ENCODE measurements around the gene AVPI1. TPM values are rescaled to one million over a fixed set of nuclear protein-coding genes. Genes with fewer than 3 reads are reported as not detected.

The AVPI1 gene
- total RNA-seq, 1 experiment from 2014 or later = 6.5 TPM

DNA sequence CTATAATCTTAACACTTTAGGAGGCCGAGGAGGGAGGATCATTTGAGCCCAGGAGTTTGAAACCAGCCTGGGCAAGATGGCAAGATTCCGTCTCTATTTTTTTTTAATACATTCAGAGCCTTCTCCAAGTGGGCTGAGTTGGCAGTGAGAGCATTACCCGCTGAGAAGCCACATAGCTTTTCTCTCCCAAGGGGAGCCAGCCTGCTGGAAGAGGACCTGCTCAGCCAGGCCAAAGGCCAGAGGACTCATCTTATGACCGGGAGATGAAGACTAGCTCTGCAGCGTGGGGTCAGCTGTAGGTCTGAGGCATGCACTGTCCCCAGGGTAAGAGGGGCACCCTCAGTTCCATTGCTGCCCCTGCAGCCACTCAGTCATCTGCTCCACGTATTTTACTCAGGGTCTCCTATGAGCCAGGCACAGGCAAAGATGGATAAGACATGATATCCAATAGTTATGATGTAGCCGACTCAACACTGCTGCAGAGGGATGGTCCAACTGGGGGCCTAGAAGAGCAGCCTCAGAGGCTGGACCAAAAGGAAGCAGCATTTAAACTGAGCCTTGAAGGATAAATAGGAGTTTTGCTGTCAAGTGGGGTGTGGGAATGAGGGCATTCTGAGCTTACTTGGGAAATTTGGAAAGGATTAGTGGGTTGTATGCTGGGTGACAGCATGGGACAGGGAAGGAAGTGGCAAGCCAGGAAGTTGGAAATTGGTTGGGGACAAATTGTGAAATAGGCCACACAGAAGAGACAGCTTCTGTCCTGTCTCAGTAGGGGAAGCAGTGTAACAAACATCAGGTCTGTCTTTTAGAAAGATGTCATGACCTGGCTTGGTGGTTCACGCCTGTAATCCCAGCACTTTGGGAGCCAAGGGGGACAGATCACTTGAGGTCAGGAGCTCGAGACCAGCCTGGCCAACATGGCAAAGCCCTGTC lies 24.9 kb upstream of the AVPI1 start:
- DNase-seq = no peak
- Histone ChIP-seq H3K27me3 (ENCODE audit: insufficient read depth, low read length) (no peaks in the 10 kb centered on the region), H4K20me1 (ENCODE audit: control insufficient read depth, insufficient read depth, insufficient read length) (no peaks in the 10 kb centered on the region), H3K23me2 (ENCODE audit: insufficient read length, low read depth, low read length, poor library complexity, severe bottlenecking) (peaks cover 21% of the 10 kb centered on the region), H2AFZ (ENCODE audit: low read length) (no peak overlapping the region), H3K79me2 (ENCODE audit: insufficient read depth, low read length) (no peaks in the 10 kb centered on the region), H3K56ac (ENCODE audit: insufficient read length, low read depth, low read length) (no peak overlapping the region), H4K5ac (ENCODE audit: insufficient read length, low read depth, low read length) (no peak overlapping the region), H3T11ph (ENCODE audit: low read length) (no peak overlapping the region), H3K14ac (ENCODE audit: insufficient read depth, low read length) (no peak overlapping the region), H4K91ac (ENCODE audit: insufficient read length, low read depth, low read length) (no peak overlapping the region), H2BK20ac (ENCODE audit: low read depth, low read length, poor library complexity, severe bottlenecking) (no peak overlapping the region), H3K27ac (ENCODE audit: insufficient read length, low read depth, low read length) (no peak overlapping the region), H2BK120ac (ENCODE audit: low read depth, low read length, poor library complexity, severe bottlenecking) (no peak overlapping the region), H3K4me1 (ENCODE audit: insufficient read depth, low read length) (peaks cover 4% of the 10 kb centered on the region; the same call in 1 of the 2 replicates), H4K8ac (replicated peaks; ENCODE audit: insufficient read length, low read depth, low read length) (no peak overlapping the region), H2AK5ac (ENCODE audit: insufficient read length, low read length) (no peak overlapping the region), H3K9ac (ENCODE audit: extremely low read depth, insufficient read length, low read length) (no peak overlapping the region), H2BK12ac (ENCODE audit: insufficient read length, low read depth, low read length) (no peak overlapping the region), H3K79me1 (ENCODE audit: insufficient read depth, low read depth, low read length, poor library complexity, severe bottlenecking) (no peaks in the 10 kb centered on the region), H3K4me2 (ENCODE audit: insufficient read depth, insufficient read length, low read length) (no peak overlapping the region), H3K23ac (ENCODE audit: insufficient read length, low read depth, low read length) (no peak overlapping the region), H3K4ac (ENCODE audit: low read depth, low read length) (no peak overlapping the region), H2BK15ac (ENCODE audit: low read depth, low read length) (no peak overlapping the region), H3K18ac (ENCODE audit: insufficient read length, low read depth, low read length) (no peak overlapping the region), H2BK5ac (ENCODE audit: insufficient read length, low read length) (no peak overlapping the region), H3K9me3 (ENCODE audit: control insufficient read depth, low read depth, low read length) (no peaks in the 10 kb centered on the region)
- Mint-ChIP-seq H3K9me3 (no peaks in the 10 kb centered on the region; a peak in 1 of 5 replicates), H3K4me3 (peak overlapping the region; percentile 17 to 43; a peak in 3 of 5 replicates), H3K4me1 (peaks cover 33 to 38% of the 10 kb centered on the region in 2 experiments), H3K27ac (no peak overlapping the region), H3K27me3 (ENCODE audit: low read depth) (peaks cover 11% of the 10 kb centered on the region), H3K36me3 (ENCODE audit: insufficient read depth in 1 of 3, low read depth in 3 of 3) (peaks cover 6 to 11% (median 9%) of the 10 kb centered on the region in 3 experiments; a peak in 6 of 7 replicates)
- TF ChIP-seq, protein P1, sequence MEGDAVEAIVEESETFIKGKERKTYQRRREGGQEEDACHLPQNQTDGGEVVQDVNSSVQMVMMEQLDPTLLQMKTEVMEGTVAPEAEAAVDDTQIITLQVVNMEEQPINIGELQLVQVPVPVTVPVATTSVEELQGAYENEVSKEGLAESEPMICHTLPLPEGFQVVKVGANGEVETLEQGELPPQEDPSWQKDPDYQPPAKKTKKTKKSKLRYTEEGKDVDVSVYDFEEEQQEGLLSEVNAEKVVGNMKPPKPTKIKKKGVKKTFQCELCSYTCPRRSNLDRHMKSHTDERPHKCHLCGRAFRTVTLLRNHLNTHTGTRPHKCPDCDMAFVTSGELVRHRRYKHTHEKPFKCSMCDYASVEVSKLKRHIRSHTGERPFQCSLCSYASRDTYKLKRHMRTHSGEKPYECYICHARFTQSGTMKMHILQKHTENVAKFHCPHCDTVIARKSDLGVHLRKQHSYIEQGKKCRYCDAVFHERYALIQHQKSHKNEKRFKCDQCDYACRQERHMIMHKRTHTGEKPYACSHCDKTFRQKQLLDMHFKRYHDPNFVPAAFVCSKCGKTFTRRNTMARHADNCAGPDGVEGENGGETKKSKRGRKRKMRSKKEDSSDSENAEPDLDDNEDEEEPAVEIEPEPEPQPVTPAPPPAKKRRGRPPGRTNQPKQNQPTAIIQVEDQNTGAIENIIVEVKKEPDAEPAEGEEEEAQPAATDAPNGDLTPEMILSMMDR (conservative IDR thresholded peaks at IDR 0.05) = no peak
- no CpG with 5 or more reads among the region's 9 CpGs for WGBS (ENCODE audit: extremely low coverage, insufficient read length, low lambda C conversion rate)

Data from H9 (cell line).